ENCODE data around the gene ROCK2.

The ROCK2 gene

DNA sequence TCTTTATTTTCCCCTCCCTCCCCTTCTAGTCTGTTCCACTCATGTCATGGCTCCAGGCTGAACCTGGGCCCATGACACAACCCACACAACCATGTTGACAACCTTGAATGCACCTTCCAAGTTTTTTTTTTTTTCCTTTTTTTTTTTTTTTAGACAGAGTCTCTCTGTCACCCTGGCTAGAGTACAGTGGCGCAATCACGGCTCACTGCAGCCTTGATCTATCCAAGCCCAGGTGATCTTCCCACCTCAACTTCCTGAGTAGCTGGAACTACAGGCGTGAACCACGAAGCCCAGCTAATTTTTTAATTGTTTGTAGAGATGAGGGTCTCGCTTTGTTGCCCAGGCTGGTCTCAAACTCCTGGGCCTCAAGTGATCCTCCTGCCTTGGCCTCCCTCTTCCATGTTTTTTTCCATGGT is 21.9 kb upstream of the ROCK2 start:
- DNase-seq, result no peak

DNA sequence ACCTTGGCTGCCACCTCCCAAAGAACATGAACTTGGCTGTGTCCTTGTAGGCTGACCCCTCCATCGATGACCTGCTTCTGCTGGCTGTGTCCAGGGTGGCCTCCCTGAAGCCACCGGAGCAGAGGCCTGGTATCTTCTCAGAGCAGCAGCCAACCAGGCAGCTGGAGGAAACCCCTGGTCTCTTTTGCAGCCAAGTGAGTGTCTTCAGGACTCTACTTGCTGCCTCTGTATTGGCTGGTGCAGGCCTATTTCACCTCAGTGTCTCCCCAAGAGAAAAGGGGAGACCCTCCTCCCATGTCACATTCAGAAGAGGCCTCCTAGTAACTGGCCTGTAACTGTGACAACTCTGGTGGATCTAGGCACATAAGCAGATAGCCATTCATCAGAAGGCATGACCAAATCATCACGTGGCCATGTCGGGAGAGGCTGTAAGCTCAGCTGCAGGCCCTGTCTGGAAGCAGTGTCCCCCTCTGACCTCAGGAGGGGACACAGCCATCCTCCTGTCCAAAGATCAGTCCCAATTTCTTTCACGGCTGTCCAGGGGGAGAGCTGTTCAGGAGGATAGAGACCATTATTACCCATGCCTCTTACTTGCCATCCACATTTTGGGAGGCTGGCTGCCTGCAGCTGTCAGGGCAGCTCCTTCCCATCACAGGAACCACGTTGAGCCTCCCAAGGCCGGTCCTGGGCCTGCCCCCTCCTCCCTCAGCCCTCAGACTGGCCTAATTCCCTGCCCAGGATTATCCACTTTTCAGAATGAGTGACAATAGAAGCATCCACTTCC is 20.9 kb upstream of the ROCK2 start:
- no peak for DNase-seq

DNA sequence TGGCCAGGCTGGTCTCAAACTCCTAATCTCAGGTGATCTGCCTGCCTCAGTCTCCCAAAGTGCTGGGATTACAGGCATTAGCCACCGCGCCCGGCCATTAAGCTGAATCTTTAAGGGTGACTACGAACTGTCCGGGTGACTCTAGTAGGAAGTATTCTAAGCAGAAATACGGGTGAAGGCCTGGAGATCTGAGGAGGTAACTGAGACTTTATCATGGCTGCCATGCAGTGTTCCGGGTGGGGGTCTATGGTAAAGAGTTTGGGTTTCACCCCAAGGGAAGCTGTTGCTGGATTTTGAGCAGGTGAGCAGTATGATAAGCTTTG is 20.1 kb upstream of the ROCK2 start:
- DNase-seq, result no peak

DNA sequence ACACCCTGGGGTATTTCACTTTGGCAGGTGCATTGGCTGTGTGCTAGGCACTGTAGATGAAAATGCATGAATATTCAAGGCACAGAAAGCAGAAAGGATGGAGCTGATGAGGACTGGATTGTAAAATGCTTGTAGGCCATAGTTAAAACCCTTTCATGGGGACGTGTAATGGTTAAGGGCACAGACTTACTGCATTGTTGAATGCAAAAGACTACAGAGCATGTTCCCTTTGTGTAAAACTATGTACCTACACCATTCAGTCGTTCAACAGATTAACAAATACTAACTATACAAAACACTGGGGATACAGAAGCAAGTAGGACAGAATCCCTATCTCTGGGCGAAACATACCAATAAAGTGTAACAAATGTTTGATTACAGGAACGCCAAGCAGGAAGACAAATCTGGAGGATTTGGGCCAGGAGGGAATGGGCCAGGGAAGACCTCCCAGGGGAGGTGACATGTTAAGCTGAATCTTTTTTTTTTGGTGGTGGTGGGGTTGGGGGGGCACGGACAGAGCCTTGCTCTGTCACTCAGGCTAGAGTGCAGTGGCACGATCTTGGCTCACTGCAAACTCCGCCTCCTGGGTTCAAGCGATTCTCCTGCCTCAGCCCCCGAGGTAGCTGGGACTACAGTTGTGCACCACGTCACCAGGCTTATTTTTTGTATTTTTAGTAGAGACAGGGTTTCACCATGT is 19.6 kb upstream of the ROCK2 start:
- DNase-seq, result no peak

DNA sequence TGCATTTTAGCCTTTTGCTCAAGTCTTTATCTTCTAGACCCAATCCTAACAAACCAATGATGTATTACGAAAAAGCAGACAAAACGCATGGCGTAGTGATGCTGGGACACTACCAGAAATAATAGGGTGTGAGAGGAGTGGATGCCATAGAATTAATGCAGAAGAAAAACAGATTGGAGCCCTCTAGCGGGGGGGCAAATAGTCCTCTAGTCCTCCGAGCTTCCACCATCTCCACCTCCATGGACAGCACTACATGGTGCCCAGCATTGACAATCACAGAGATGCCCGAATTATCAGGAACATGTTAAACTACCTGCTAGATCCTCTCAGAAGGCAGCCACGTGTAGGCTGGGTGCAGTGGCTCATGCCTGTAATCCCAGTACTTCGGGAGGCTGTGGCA is 15.4 kb upstream of the ROCK2 start:
- DNase-seq, result no peak

DNA sequence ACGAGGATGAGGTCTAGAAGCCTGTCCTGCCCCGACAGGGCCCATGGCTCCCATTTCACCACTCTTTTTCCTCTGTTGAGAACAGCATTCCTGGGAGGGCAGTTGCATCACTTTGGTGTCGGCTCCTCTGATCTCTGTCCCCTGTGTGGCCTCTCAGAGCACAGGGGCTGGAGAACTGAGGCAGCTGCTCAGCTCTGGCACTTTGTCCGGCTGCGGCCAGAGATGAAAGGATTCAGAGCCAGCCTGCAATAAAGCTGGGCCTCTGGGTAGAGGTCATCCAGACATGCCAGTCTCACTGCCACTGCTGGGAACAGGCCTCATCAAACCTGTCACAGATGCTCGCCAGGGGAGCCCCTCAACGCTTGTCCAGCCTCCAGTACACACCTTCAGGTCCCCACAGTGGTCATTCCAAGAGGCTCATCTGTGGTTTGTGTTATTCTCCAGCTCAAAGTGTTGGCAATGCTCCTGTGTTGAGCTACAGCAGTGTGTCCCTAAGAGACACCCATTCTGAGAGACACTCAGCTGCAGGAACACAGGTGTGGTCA is 13.1 kb upstream of the ROCK2 start:
- no peak for DNase-seq

DNA sequence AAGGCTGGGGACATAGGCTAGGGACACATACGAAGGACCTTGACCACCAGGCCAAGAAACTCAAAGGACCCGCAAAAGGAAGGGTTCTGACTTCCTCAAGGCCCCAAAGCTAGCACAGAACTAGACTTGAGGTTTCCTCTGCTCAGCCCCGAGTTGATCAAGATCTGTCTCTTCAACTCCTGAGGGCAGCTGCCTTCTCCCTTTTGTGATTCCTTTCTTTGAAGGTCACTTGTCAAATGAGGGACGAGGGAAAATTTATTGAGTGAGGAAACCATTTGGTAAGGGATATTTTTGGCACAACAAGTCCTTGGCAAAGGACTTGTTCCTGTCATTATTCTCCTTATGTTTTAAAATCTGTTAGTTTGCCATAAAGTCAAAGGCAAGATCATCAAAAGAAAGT is 12.3 kb upstream of the ROCK2 start:
- DNase-seq, result no peak

DNA sequence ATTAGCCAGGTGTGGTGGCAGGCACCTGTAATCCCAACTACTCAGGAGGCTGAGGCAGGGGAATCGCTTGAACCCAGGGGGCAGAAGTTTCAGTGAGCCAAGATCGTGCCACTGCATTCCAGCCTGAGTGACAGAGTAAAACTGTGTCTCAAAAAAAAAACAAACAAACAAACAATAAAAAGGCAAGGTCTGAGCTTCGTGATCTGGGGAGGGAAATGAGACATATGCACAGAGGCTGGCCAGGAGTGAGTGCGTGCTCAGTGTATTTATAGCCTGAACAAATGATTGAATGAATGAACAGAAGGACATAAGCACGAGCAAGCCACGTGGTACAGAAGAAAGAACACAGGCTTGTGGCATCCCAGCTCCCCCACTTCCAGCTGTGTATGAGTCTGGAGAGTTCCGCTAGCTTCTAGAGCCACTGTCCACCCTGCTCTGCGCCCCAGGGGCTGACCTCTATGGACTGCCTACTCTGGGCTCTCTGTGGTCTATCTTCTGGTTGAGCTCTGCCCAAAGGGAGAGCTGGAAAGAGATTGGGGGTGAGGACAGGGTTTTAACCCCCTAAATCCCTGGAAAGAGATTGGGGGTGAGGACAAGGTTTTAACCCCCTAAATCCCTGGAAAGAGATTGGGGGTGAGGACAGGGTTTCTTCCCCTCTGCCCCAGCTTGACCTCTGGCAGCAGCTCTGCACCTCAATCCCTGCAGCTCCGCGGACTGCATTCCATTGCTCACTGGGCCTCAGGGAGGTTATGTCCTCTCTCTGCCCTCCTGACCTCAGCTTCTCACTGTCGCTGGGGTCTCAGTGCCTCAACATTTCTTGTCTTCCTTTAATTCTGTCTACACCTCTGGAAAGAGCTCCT is 11.0 kb upstream of the ROCK2 start:
- no peak for DNase-seq

DNA sequence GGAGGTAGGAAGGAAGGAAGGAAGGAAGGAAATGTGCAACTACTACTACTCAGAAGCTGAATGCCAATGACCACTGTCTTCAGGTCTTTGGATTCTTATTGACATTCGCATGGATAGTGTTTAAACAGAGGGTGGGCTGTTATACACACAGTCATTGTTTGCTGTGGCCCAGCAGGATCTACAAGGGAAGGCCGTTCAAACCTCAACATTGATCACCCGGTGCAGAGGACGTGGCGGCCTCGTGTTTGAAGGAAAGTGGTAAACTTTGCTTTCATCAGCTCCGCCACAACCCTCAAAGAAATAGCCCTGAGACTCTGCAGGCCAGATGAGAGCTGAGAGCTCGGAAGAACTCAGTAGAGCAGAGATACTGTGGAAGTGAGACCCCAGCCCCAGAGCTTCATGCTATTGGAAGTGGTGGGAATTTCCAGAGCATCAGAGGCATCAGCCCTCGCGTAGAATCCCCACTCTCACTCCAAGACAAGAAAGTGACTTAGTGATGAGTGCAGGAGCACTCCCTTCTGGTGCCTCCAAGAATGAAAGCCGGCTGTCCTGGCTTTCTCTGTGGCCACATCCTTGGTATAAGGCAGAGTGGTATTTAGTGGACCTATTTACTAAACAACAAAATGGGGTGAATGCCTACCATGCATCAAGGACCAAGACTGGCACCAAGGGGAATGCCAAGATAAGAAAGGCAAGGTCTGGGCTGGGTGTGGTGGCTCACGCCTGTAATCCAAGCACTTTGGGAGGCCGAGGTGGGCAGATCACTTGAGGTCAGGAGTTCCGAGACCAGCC is 10.1 kb upstream of the ROCK2 start:
- DNase-seq, result no peak

DNA sequence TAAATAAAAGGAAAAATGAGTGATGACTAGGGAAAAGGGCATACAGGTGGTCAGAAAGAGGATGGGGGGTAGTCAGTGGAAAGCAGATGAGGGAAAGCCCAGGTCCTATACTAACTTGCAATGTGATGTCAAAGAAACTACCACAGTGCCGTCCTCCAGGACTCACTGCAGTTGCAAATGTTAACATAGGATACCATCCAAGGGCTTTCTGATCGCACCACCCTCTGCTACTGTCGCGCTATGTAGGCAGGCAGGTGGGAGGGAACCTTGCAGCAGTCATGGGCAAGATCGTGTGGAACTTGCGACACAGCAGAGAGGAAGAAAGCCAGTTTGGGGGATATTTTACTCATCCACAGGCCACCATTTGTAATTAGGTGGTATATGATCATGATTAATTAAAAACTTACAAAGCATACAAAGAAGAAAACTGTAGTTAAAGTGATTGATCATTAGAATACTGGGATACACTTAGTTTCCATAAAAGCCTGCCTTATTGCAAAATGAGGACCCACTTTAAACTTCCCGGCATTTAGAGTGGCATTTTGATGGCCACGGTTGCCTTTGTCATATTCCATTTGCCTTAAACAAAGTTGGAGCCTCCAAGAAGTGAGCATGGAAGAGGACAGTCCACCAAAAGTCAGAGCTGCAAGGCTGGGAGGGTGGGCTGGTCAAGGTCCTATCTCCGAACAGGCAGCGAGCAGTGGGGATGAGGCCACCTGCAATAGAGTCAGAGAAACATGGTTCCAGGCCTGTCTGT is 8.5 kb upstream of the ROCK2 start:
- no peak for DNase-seq

DNA sequence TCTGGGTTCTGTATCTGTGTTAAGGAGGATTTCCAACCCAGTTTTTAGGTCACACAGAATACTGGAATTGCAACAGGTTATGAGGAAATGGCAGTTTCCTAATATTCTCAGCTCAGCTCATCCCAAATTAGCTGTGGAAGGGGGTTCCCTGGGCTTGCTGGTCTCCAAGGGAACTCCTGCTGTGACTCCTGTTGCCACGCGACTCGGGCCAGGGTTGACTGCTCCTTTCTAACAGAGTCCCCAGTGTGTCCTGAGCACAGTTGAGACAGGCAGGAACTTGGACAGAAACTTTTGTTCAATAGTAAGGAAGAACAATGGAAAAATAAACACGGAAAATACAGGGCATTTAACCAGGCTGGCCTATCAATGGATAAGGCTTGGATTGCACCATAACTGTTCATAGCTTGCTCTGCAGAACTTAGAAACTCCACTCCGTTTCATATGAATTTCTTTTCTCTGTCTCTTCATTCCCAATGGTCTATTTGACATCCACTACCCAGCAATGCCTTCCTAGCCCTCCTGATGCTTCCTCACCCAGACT is 3.8 kb upstream of the ROCK2 start:
- DNase-seq, result no peak

DNA sequence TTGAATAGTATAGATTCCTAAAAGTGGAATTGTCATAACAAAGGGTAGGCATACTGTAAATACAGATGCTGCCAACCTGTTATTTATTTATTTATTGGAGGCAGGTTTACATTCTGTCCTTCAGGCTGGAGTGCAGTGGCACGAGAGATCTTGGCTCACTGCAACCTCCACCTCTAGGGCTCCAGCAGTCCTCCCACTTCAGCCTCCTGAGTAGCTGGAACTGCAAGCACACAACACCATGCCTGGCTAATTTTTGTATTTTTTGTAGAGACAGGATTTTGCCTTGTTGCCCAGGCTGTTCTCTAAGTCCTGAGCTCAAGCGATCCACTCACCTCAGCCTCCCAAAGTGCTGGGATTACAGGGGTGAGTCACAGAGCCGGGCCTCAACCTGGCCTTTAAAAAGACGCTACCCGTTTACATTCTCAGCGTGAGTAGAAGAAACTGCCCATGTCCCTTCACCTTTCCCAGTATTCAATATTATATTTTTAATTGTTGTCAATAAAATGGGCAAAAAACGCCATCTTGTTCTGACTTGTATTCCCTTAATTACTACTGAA is 3.0 kb upstream of the ROCK2 start:
- no peak for DNase-seq

DNA sequence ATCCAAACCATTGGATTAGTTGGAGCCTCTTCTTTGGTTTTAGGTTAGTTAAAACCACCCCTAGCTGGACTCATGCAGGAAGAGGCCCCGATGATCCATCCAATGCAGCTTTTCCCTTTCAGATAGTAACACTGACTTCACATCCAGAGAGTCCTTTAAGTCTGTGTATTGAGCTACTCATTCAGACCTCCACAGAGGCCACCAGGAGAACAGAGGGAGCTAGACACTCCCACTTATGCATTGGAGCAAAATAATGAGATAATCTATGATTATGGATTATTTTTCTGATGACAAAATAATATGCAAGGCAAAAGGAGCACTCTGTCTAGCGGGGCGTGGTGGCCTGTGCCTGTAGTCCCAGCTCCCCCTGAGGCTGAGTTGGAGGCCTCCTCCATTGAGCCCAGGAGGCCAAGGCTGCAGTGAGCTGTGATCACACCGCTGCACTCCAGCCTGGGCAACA is 1.6 kb upstream of the ROCK2 start:
- DNase-seq, result no peak

DNA sequence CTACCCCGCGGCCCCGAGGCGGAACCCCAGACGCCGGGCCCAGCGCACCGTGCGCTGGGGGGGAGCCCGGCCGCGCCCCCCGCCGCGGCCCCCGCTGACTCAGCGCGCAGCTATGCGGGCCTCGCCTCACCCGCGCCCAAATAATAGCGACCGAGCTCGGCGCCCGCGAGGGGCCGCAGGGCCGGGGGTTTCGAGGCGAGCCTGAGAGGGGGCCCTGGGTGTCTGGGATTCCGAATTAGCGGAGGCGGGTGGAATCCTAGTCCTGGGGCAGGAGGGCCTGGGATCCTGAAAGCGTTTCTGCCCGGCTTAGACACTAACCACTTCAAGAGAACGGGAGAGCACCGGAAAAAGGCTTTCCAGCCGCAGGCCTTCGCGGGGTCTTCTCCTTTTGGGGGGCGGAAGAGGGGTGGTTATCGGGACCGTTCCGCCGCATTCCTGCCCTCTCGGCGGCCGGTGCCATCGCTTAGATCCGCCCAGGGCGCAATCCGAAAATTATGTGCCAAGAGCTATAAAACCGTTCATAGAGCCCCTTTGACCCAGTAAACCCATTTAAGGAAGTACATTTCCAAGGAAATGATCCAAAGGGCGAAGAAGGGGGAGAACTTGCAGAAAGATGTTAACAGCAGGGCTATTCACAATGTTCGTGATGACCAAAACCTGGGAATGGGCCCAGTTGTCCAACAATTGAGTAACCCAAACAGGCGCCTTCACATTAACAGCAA is 681 bp upstream of the ROCK2 start:
- DNase-seq, result no peak

DNA sequence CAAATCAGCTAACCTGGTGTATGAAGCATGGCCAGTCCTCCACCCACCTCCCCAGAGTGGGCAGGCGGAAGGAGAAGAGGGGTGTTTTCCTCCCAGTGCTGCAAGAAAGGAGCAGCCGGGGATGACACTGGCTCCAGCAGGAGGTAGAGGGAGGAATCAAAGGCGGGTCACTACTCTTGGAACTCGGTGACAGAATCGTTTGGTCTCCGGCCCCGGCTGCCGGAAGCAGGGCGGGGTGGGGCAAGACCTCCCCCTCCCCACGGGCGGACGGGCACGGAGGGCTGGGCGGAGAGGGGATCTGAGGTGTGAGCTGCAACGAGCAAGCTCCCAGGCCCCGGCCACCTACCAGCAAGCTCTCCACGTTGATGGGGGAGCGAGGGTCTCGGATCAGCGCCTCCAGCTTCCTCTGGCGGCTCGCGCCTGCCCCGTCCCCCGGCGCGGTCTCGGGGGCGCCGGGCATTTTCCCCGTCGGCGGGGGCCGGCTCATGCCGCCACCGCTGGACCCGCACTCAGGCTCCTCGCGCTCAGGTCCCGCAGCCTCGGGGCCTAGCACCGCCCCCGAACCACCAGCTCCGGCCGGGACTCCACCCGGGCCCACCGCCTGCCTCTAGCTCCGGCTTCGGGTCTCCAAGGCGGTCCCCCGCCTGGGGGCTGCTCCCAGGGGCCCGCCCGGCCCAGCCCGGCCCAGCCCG is 640 bp downstream of the ROCK2 start:
- peak; percentile 49 for DNase-seq

DNA sequence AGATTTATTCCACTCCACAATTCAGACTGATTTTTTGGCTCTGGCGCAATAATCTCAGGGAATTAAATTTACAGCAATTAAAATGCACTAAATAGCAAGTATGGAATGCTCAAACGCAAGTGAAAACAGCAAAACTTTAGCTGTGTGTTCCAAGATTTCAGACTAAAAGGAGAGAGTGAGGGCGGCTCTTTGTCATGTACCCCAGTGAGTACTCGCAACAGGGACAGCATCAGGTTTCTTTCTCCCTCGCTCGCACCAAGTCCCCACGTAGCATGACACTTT is 1.1 kb downstream of the ROCK2 start:
- DNase-seq, result no peak

DNA sequence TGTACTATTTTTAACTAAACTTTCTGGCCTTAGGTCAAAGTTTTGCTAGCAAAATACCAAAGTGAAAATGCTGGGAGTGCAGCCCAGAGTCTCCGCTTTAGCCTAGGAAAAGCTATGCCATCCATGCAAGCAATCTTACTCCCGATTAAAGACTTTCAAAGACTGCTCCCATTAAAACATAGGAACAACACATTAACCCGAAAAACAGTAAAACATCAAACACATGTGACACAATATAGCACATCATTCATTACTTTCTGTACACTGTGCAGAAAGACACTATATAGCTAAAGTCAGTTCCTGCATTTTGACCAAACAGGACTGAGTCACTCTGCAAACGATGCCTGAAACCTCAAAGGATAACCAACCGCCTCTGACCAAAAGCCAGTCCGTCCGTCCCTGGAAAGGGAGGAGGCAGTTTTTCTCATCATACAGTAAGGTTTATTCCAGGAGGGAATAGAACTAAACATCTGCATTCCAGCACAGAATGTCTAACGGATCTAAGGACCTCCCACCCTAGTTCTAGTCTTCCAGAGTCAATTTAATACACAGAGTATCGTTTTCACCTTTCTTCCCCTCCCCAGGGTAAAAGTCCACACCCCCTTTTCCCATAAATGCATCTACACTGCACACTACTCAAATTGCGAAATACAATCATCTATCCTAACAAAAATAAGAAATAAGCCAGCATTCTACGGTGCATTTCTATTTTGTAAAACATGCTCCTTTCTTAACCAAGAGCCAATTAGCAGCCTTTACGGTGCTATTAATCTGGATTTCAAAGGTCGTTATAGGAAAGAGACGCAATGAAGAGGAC is 1.7 kb downstream of the ROCK2 start:
- DNase-seq, result no peak

DNA sequence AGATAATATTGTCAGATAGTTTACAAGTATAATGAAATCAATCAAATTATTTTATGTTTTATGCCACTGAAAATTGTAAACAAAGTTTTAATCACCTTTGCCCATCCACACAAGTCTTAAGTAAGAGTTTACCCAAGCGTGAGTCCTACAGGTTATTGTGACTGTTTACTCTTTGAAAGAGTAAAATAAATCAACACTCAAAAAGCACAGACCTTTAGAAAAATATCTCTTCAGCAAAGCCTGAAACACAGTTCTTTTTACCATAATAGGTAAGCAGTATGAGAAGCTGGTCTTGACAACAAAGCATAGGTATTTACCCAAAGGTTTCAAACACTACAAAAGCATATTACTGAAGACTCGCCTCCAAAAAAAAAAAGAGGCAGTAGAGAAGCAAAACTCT is 3.7 kb downstream of the ROCK2 start:
- DNase-seq, result no peak

DNA sequence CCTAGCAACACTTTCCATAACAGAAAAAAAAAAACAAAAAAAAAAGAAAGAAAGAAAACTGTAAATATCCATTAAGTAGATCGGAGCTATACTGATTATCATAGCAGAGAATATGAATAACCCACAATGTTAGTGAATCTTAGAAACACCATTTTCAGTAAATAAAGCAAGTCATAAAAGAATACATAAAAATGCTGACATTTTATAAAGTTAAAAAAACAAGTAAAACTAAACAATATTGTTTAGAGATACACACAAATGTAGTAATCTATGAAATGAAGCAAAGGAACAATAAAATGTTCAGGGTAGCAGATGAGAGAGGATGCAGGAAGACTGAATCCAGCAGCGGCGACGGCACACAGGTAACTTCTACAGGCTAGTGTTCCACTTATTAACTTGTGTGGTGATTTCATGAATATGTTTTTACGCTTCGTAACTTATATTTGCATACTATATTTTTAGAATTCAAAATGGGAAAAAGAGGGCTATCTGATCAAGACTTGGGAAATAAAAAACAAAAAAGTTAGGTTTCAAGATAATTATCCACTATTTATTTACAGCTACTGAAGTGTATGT is 4.8 kb downstream of the ROCK2 start:
- no peak for DNase-seq
